H9 (cell line): ENCODE results near the gene LAMB1. TPM values are rescaled to one million over a fixed set of nuclear protein-coding genes. Genes with fewer than 3 reads are reported as not detected.

Experiments
- DNase-seq: peaks from one replicate; pipeline ENCODE4 v3.0.0-alpha.2; 2017
- H2AFZ ChIP-seq: one replicate; pipeline ENCODE4 v1.6.1; 2013; ENCODE audit warnings: mild to moderate bottlenecking, low read length, control low read depth, moderate library complexity
- H2AK5ac ChIP-seq: 2 replicates; pipeline ENCODE4 v1.6.1; 2013; ENCODE audit warnings: low read length, control low read depth, mixed read lengths; ENCODE audit not compliant: insufficient read length
- H2BK120ac ChIP-seq: one replicate; pipeline ENCODE4 v1.6.1; 2013; ENCODE audit warnings: low read depth, mild to moderate bottlenecking, low read length, control low read depth, inconsistent platforms; ENCODE audit not compliant: poor library complexity, severe bottlenecking
- H2BK12ac ChIP-seq: 2 replicates; pipeline ENCODE4 v1.6.1; 2013; ENCODE audit warnings: low read length, control low read depth, mixed read lengths, low read depth; ENCODE audit not compliant: insufficient read length
- H2BK15ac ChIP-seq: 2 replicates; pipeline ENCODE4 v1.6.1; 2013; ENCODE audit warnings: low read depth, low read length, control low read depth
- H2BK20ac ChIP-seq: one replicate; pipeline ENCODE4 v1.6.1; 2013; ENCODE audit warnings: low read depth, mild to moderate bottlenecking, low read length, control low read depth, inconsistent platforms; ENCODE audit not compliant: poor library complexity, severe bottlenecking
- H2BK5ac ChIP-seq: 2 replicates; pipeline ENCODE4 v1.6.1; 2013; ENCODE audit warnings: low read length, control low read depth, mixed read lengths; ENCODE audit not compliant: insufficient read length
- H3K14ac ChIP-seq: 2 replicates; pipeline ENCODE4 v1.6.1; 2013; ENCODE audit warnings: low read length, control low read depth; ENCODE audit not compliant: insufficient read depth
- H3K18ac ChIP-seq: 2 replicates; pipeline ENCODE4 v1.6.1; 2013; ENCODE audit warnings: low read depth, mild to moderate bottlenecking, mixed read lengths, low read length, control low read depth; ENCODE audit not compliant: insufficient read length
- H3K23ac ChIP-seq: 2 replicates; pipeline ENCODE4 v1.6.1; 2013; ENCODE audit warnings: low read length, control low read depth, mixed read lengths, low read depth; ENCODE audit not compliant: insufficient read length
- H3K23me2 ChIP-seq: 2 replicates; pipeline ENCODE4 v1.6.1; 2013; ENCODE audit warnings: low read depth, mild to moderate bottlenecking, mixed read lengths, low read length, control low read depth; ENCODE audit not compliant: insufficient read length, poor library complexity, severe bottlenecking
- H3K27ac ChIP-seq: 2 replicates; pipeline ENCODE4 v1.5.1; 2013; ENCODE audit warnings: low read length, control low read depth, mixed read lengths, low read depth; ENCODE audit not compliant: insufficient read length
- H3K27me3 ChIP-seq: 2 replicates; pipeline ENCODE4 v1.6.1; 2013; ENCODE audit warnings: low read length, control low read depth, inconsistent platforms; ENCODE audit not compliant: insufficient read depth
- H3K4ac ChIP-seq: 2 replicates; pipeline ENCODE4 v1.6.1; 2013; ENCODE audit warnings: low read depth, mild to moderate bottlenecking, control low read depth, inconsistent platforms, low read length, moderate library complexity
- H3K4me1 ChIP-seq: 2 replicates; pipeline ENCODE4 v1.6.1; 2013; ENCODE audit warnings: low read length, control low read depth, inconsistent platforms; ENCODE audit not compliant: insufficient read depth
- H3K4me2 ChIP-seq: 2 replicates; pipeline ENCODE4 v1.6.1; 2013; ENCODE audit warnings: low read length, control low read depth, mixed read lengths; ENCODE audit not compliant: insufficient read length, insufficient read depth
- H3K56ac ChIP-seq: 2 replicates; pipeline ENCODE4 v1.6.1; 2013; ENCODE audit warnings: low read depth, mild to moderate bottlenecking, mixed read lengths, low read length, control low read depth; ENCODE audit not compliant: insufficient read length
- H3K79me1 ChIP-seq: 2 replicates; pipeline ENCODE4 v1.6.1; 2013; ENCODE audit warnings: low read depth, mild to moderate bottlenecking, moderate library complexity, low read length, control low read depth, inconsistent platforms; ENCODE audit not compliant: insufficient read depth, poor library complexity, severe bottlenecking
- H3K79me2 ChIP-seq: 2 replicates; pipeline ENCODE4 v1.6.1; 2013; ENCODE audit warnings: low read length, control low read depth, inconsistent platforms; ENCODE audit not compliant: insufficient read depth
- H3K9ac ChIP-seq: 2 replicates; pipeline ENCODE4 v1.6.1; 2013; ENCODE audit warnings: low read length, control low read depth, mixed read lengths; ENCODE audit not compliant: insufficient read length; ENCODE audit errors: extremely low read depth
- H3K9me3 ChIP-seq: one replicate; pipeline ENCODE4 v1.6.1; 2013; ENCODE audit warnings: low read depth, low read length, inconsistent platforms; ENCODE audit not compliant: control insufficient read depth
- H3T11ph ChIP-seq: one replicate; pipeline ENCODE4 v1.6.1; 2013; ENCODE audit warnings: mild to moderate bottlenecking, low read length, control low read depth, inconsistent platforms
- H4K20me1 ChIP-seq: one replicate; pipeline ENCODE4 v1.6.1; 2013; ENCODE audit not compliant: control insufficient read depth, insufficient read length, insufficient read depth
- H4K5ac ChIP-seq: 2 replicates; pipeline ENCODE4 v1.6.1; 2013; ENCODE audit warnings: low read depth, mild to moderate bottlenecking, mixed read lengths, low read length, control low read depth; ENCODE audit not compliant: insufficient read length
- H4K8ac ChIP-seq: replicated peaks from 2 replicates; pipeline ENCODE4 v1.6.1; 2013; ENCODE audit warnings: low read length, control low read depth, mixed read lengths, low read depth; ENCODE audit not compliant: insufficient read length
- H4K91ac ChIP-seq: 2 replicates; pipeline ENCODE4 v1.6.1; 2013; ENCODE audit warnings: low read depth, mild to moderate bottlenecking, moderate library complexity, mixed read lengths, low read length, control low read depth; ENCODE audit not compliant: insufficient read length
- H3K27ac Mint-ChIP-seq, 3 experiments: 2 replicates in 2 of 3; 3 replicates in 1 of 3; pipeline ENCODE4 v1.8.0; 2020 to 2021; ENCODE audit warnings: mixed read lengths in 3 of 3, mild to moderate bottlenecking in 1 of 3, moderate library complexity in 1 of 3
- H3K27me3 Mint-ChIP-seq: 2 replicates; pipeline ENCODE4 v1.8.0; 2021; ENCODE audit warnings: low read depth, mild to moderate bottlenecking, moderate library complexity, mixed read lengths
- H3K36me3 Mint-ChIP-seq, 3 experiments: 2 replicates in 2 of 3; 3 replicates in 1 of 3; pipeline ENCODE4 v1.8.0; 2020 to 2021; ENCODE audit warnings: low read depth in 3 of 3, mixed read lengths in 3 of 3; ENCODE audit not compliant: insufficient read depth in 1 of 3
- H3K4me1 Mint-ChIP-seq, 2 experiments: 2 replicates each; pipeline ENCODE4 v1.8.0; 2020; ENCODE audit warnings: mixed read lengths in 2 of 2
- H3K4me3 Mint-ChIP-seq, 2 experiments: 2 replicates in 1 of 2; 3 replicates in 1 of 2; pipeline ENCODE4 v1.8.0; 2020 to 2021; ENCODE audit warnings: mild to moderate bottlenecking in 2 of 2, mixed read lengths in 2 of 2, moderate library complexity in 1 of 2
- H3K9me3 Mint-ChIP-seq, 2 experiments: 2 replicates in 1 of 2; 3 replicates in 1 of 2; pipeline ENCODE4 v1.8.0; 2020; ENCODE audit warnings: mild to moderate bottlenecking in 2 of 2, mixed read lengths in 2 of 2, moderate library complexity in 1 of 2
- WGBS: extraction: QIAGEN DNeasy Blood & Tissue Kit; methylation state at CpG from one replicate; pipeline ENCODE4 v1.1.7; 2013; ENCODE audit warnings: missing lambda C conversion rate, low lambda C conversion rate, mixed read lengths; ENCODE audit not compliant: insufficient read length; ENCODE audit errors: extremely low coverage; 5-methylcytosine and 5-hydroxymethylcytosine counted together
- total RNA-seq: library from RNA; stranded (reverse); gene quantifications from 2 replicates; pipeline ENCODE4 v1.2.1, GENCODE V29; 2021
- TF ChIP-seq, protein P1 (sequence below): fragments of 200-600 bp; sonication (generic); conservative IDR thresholded peaks from 3 replicates; pipeline ENCODE4 v1.8.0; 2021; ENCODE audit warnings: antibody characterized with exemption, mild to moderate bottlenecking

Gene LAMB1
- total RNA-seq, 1 experiment from 2014 or later: 75.8 TPM

DNA sequence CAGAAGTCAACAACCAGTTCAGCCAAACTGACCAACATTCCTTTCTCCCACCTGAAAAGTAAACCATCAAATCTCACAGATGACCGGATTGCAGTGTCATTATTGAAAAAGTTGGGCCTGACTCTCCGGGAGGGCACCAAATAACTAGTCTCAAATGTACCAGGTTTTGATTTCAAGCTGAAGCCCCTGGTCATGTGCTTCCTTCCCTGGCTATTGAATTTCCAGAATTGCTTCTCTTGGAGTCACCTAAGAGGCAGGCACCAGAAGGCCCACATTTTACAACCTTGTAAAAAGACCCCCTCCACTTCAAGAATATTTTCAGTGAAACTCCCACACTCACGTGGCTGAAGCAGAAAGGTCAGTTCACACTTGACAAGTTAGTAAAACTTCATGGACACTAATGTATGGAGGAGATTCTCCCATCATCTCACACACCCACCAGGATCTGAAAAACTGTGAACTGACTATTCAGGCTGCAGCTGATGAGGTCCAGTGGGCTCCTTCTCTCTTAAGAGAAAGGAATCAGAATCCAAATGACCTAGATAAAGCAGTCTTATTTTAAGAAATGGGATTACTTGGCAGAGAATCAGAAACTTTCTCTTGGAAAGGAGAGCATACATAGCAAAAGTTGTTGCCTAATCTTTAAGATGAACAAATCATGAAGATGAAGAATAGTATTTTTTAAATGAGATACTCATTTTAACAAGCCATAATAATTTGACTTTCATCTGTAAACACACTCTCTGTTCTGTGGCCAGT lies 58.4 kb downstream of the LAMB1 start:
- peak overlapping the region in 2 of 3 experiments; percentile 13 to 29; a peak in 1 of 7 replicates for H3K27ac Mint-ChIP-seq
- H2AK5ac ChIP-seq: no peak overlapping the region
- no peaks in the 10 kb centered on the region for H3K23me2 ChIP-seq
- H2AFZ ChIP-seq: no peak overlapping the region
- H3K4me1 Mint-ChIP-seq: peaks cover 0 to 2% of the 10 kb centered on the region in 2 experiments; a peak in 1 of 4 replicates
- H3K4me3 Mint-ChIP-seq: no peak overlapping the region
- no peak overlapping the region for H3T11ph ChIP-seq
- peaks cover 2 to 74% (median 38%) of the 10 kb centered on the region in 3 experiments; a peak in 5 of 7 replicates for H3K36me3 Mint-ChIP-seq
- no peak overlapping the region for H2BK15ac ChIP-seq
- no peak overlapping the region for H3K14ac ChIP-seq
- H3K79me2 ChIP-seq: no peaks in the 10 kb centered on the region
- no peak overlapping the region for H2BK120ac ChIP-seq
- no peak overlapping the region for H4K8ac ChIP-seq
- no peak overlapping the region for H4K5ac ChIP-seq
- no peaks in the 10 kb centered on the region for H3K27me3 ChIP-seq
- DNase-seq: no peak
- no peak overlapping the region for H3K18ac ChIP-seq
- no peak overlapping the region for H4K91ac ChIP-seq
- H3K4me2 ChIP-seq: no peak overlapping the region
- no peaks in the 10 kb centered on the region for H3K79me1 ChIP-seq
- no peak overlapping the region for H2BK5ac ChIP-seq
- TF ChIP-seq, protein P1, sequence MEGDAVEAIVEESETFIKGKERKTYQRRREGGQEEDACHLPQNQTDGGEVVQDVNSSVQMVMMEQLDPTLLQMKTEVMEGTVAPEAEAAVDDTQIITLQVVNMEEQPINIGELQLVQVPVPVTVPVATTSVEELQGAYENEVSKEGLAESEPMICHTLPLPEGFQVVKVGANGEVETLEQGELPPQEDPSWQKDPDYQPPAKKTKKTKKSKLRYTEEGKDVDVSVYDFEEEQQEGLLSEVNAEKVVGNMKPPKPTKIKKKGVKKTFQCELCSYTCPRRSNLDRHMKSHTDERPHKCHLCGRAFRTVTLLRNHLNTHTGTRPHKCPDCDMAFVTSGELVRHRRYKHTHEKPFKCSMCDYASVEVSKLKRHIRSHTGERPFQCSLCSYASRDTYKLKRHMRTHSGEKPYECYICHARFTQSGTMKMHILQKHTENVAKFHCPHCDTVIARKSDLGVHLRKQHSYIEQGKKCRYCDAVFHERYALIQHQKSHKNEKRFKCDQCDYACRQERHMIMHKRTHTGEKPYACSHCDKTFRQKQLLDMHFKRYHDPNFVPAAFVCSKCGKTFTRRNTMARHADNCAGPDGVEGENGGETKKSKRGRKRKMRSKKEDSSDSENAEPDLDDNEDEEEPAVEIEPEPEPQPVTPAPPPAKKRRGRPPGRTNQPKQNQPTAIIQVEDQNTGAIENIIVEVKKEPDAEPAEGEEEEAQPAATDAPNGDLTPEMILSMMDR: no peak
- H3K23ac ChIP-seq: no peak overlapping the region
- no CpG with 5 or more reads among the region's 3 CpGs for WGBS
- H3K4me1 ChIP-seq: no peaks in the 10 kb centered on the region
- H3K9me3 ChIP-seq: no peaks in the 10 kb centered on the region
- H3K9me3 Mint-ChIP-seq: no peaks in the 10 kb centered on the region
- H2BK12ac ChIP-seq: no peak overlapping the region
- no peak overlapping the region for H3K9ac ChIP-seq
- H3K27me3 Mint-ChIP-seq: no peaks in the 10 kb centered on the region
- H3K56ac ChIP-seq: no peak overlapping the region
- H2BK20ac ChIP-seq: no peak overlapping the region
- no peak overlapping the region for H3K27ac ChIP-seq
- H4K20me1 ChIP-seq: peaks cover 3% of the 10 kb centered on the region
- no peak overlapping the region for H3K4ac ChIP-seq
